GM18507 (cell line): ENCODE measurements around the gene TMC1.
A peak's percentile ranks its signal among the peaks of the same experiment; 100 is the strongest.
"Not testable (repeated sequence)": the region's sequence is repeated elsewhere in the genome, so short reads cannot be mapped to it uniquely, and the experiment has no call there.

Source experiments
- DNase-seq: peaks from one replicate; pipeline ENCODE4 v3.0.0; 2011; ENCODE audit warnings: low read depth; ENCODE audit not compliant: insufficient read length; ENCODE audit errors: extremely low spot score
- FAIRE-seq: peaks from 2 replicates; lab custom pipeline; 2011; peaks lifted over from hg19 to GRCh38; lab: Jason Lieb, UNC

The TMC1 gene

GRCh38 chr9:72843520-72844439, 322.4 kb downstream of the TMC1 start:
- FAIRE-seq, result no peak
- DNase-seq, result no peak

- FAIRE-seq (no peak), DNase-seq (no peak)
Observed at GRCh38 chr9:72844440-72844768, 323.0 kb downstream of the TMC1 start.

- DNase-seq, FAIRE-seq: not testable (repeated sequence)
Observed at GRCh38 chr9:72845052-72845451, 323.6 kb downstream of the TMC1 start.

GRCh38 chr9:72850209-72850608, 328.8 kb downstream of the TMC1 start:
- FAIRE-seq, DNase-seq: not testable (repeated sequence)

GRCh38 chr9:72855321-72855720, 333.9 kb downstream of the TMC1 start:
- DNase-seq (no peak), FAIRE-seq (no peak)

- FAIRE-seq (no peak), DNase-seq (no peak)
Observed at GRCh38 chr9:72855890-72856523, 334.6 kb downstream of the TMC1 start.

DNA sequence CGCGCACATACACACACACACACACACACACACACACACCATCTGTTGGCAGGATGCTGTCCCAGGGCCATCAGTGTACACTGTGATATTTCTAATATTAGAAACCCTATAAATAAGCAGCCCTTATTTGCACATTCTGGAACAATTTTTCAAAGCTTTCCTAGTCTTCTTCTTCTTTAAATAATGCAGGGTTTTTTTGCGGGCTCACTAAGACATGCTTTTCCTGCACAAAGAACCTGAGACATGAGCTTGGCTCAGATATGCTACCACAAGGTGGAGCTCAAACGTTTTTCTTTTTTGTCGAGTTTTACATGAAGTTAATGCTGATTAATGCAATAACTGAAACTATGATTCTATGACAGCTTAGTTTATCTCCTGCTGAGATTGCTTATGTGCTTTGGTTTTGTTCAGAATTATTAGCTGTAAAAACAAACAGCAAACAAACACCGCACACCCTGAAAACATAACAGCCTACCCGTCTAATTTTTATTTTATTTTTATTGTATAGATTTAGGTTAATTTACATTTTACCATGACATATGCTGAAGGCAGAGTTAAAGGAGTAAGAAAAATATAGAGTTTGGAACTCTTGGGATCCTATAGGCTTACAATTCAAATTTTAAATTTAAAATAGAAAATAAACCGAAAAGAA, 335.7 kb downstream of the TMC1 start:
- no peak for DNase-seq
- FAIRE-seq, result peak; percentile 59

DNA sequence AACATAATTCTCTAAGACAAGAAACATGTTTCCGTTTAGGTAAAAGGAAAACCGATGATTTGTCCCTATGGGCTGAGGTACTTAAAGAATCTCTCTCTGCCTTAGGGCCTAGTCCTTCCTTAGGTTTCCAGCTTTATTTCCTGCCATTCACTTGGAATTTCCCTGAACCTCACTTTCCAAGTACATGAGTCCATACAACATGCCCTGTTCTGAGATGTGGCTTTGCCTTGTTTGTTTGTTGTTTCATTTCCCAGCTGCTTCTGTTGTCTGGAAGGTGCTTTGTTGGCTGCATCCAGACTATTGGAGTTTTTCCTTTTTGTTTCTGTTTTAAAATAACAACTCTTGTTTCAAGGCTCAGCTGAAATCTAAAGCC, 336.2 kb downstream of the TMC1 start:
- FAIRE-seq (no peak), DNase-seq (no peak)

- DNase-seq (no peak), FAIRE-seq (no peak)
Observed at GRCh38 chr9:72858089-72858912, 336.9 kb downstream of the TMC1 start.

- FAIRE-seq, DNase-seq: not testable (repeated sequence)
Observed at GRCh38 chr9:72862788-72863187, 341.4 kb downstream of the TMC1 start.

DNA sequence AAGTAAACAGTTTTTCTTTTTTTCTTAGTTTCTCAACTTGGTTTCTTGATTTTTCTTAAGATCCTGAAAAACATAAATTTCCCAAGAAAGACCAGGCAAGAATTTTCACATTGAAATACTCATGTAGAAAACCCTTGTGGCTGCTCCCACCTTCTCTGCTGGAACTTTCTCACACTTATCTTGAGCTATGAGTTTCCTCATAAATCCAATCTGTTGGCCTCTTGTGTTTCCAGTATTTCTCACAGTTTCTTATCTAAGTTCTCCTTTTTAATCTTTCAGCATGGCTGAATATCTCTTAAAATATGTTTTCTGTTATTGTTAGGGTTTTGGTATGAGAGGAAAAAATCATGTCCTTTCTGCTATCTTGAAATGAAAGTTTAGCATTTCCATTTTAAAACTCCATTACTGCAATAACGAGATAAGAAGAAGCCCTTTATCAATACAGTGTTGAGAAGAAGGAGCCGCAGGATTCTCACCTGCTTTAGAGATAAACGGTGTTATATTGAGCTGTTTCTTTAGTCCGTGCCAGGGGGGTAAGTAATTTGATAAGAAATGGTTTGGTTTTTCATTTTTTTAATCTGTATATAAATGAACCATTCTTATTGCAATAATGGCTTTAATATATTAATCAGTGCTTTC, 342.2 kb downstream of the TMC1 start:
- FAIRE-seq, result no peak
- no peak for DNase-seq

DNA sequence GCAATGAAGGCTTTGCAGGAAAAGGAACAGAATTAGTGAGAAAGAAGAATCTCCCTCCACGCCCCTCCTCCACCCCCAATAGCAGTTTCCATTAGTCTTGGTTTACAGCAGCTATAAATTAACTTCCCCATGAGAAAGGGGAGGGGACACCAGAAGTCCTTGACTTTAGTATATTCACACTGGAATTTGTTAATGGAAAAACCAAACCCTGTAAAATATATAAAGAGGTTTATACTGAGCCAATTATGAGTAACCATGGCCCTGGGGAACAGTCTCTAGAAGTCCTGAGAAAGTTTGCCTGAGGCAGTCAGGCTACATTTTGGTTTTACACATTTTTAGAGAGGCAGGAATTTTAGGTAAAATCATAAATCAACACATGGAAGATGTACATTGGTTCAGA, 342.9 kb downstream of the TMC1 start:
- FAIRE-seq (no peak), DNase-seq (no peak)

DNA sequence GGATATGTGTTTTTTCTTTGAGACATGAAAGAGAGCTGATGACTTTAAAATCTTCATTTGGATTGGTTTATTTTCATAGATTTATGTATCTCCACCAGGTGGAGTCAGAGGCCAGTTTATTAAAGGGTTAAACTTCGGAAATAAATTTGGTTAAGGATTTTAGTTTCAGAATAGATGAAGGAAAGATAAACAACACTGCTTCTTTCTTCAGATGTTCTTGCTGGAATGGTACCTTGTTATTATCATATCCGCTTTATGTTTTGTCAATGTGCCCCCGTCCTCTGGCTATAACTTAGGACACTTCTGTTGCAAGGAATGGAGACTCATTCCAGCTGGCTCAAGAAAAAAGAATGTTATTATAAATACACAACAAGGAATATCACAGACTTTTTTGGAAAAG, 350.3 kb downstream of the TMC1 start:
- DNase-seq (no peak), FAIRE-seq (no peak)

DNA sequence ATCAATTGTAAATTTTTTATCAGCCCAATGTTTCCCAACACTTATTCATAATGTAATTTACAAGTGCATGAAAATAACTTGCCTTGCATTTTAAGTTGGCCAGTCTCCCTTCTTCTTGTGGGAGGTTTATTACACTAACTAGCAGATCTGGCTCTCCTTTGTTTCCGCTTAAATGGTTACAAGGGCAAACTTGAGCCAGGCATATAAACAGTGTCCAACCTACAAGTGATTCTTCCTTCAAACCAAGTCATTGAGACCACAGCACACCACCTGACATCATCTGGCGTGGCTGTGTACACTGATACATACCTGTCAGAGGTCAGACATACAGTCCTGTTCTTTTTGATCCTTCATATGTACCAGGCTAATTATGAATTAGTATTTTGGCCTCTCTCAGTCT, 351.3 kb downstream of the TMC1 start:
- DNase-seq, result no peak
- FAIRE-seq, result no peak

DNA sequence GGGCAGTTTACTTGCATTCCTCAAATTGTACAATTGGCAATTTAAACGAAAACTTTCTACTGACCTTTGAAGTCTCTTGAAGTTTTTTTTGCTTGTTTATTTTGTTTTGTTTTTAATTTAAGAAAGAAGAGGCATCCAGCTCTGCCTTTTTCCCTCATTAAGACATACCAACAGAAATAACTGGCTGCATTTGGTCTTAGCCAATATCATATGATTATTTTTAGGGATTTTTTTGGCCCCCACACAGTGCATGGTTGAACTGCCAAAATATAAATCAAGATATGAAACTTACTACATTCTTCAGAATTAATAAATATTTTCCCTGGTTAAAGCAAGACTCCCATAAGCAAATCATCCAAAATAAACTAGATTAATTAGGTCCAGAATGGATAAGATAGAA, 352.0 kb downstream of the TMC1 start:
- no peak for DNase-seq
- no peak for FAIRE-seq

GRCh38 chr9:72874344-72874743, 352.9 kb downstream of the TMC1 start:
- no peak for FAIRE-seq

DNA sequence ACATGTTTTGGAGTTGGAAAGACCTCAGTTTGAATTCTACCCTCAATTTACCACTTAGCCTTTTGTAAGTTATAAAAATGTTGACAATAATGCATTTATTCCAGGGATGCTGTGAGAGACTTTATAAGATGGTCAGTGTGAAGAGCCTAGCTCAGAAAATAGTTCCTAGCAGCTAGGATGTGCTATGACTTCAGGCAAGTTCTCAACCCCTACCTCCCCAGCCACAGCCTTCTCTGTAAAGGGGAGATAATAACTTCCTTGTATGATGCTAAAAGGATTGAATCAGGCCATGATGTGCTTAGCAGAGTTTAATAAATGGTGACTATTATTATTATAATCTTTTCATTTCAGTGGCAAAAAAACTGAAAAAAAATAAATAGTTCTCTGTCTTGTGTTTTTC, 353.8 kb downstream of the TMC1 start:
- FAIRE-seq (no peak), DNase-seq (no peak)

More at GRCh38 chr9:72874344-72874743, 352.9 kb downstream of the TMC1 start:
- no peak for DNase-seq

DNA sequence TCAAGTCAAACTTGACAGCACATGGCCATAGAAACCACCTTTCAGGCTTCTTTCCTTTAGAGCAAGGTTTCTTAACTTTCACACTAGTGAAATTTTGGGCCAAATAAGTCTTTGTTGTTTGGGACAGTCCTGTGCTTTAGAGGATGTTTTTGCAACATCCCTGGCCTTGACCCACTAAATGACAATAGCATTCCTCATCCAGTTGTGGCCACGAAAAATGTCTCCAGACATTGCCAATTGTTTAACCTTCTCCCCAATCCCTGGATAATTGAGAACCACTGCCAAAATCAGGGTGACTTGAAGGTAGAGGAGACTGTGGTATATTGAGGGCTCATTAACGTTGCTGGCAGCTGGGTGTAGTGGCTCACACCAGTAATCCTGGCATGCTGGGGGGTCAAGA, 359.4 kb downstream of the TMC1 start:
- no peak for FAIRE-seq
- no peak for DNase-seq

GRCh38 chr9:72882117-72882775, 360.8 kb downstream of the TMC1 start:
- no peak for FAIRE-seq
- no peak for DNase-seq
